ENCODE results near the gene DDX47. TPM values are rescaled to one million over a fixed set of nuclear protein-coding genes. Genes with fewer than 3 reads are reported as not detected.
"Not testable (repeated sequence)": the region's sequence is repeated elsewhere in the genome, so short reads cannot be mapped to it uniquely, and the experiment has no call there.

The DDX47 gene
- total and polyA plus RNA-seq, 4 donors, result 20.2 to 37.2 (median 25.9) TPM

DNA sequence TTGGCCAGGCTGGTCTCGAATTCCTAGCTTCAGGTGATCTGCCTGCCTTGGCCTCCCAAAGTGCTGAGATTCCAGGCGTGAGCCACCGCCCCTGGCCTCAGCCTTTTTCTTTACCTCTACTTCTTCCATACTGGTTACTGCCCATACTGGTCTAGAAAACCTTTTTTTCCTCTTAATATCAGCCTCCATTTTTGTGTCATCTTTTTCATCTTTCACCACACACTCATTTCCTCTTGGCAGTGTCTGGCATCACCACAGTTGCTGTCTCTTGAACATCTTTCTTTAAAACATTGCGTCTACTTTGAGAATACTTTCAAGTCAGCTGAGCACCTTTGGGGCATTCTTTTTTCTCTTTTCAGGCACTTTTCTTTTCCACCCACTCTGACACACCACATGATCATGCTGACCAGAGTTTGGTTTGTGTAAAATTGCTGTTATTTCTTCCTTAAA is 32.7 kb downstream of the DDX47 start:
- Histone ChIP-seq H3K36me3 (ENCODE audit: control insufficient read depth in 4 of 4, insufficient read depth in 3 of 4, low read depth in 1 of 4, low read length in 3 of 4) (no peaks in the 10 kb centered on the region), H3K4me1 (ENCODE audit: control insufficient read depth in 4 of 4, insufficient read depth in 4 of 4, low read length in 3 of 4) (no peaks in the 10 kb centered on the region), H3K27ac (ENCODE audit: low read depth in 1 of 2, low read length in 2 of 2) (no peak overlapping the region), H3K9ac (ENCODE audit: low read depth in 1 of 2, low read length in 2 of 2) (no peak overlapping the region), H3K4me3 (ENCODE audit: low read depth in 1 of 3, low read length in 3 of 3) (no peak overlapping the region), H3K9me3 (ENCODE audit: control insufficient read depth in 4 of 4, low read length in 3 of 4) (no peaks in the 10 kb centered on the region), H3K27me3 (ENCODE audit: control insufficient read depth in 4 of 4, insufficient read depth in 4 of 4, low read length in 3 of 4) (no peaks in the 10 kb centered on the region)
- TF ChIP-seq HNF4A (conservative IDR thresholded peaks at IDR 0.05) (no peak), GABPA (IDR thresholded peaks at IDR 0.05 in 1 of 2, conservative IDR thresholded peaks at IDR 0.05 in 1 of 2) (no peak), RXRA (IDR thresholded peaks at IDR 0.05) (no peak), YY1 (IDR thresholded peaks at IDR 0.05) (no peak)
- TF ChIP-seq, protein P1, sequence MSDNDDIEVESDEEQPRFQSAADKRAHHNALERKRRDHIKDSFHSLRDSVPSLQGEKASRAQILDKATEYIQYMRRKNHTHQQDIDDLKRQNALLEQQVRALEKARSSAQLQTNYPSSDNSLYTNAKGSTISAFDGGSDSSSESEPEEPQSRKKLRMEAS (IDR thresholded peaks at IDR 0.05), result no peak
- TF ChIP-seq, protein P2, sequence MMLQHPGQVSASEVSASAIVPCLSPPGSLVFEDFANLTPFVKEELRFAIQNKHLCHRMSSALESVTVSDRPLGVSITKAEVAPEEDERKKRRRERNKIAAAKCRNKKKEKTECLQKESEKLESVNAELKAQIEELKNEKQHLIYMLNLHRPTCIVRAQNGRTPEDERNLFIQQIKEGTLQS (IDR thresholded peaks at IDR 0.05), result no peak
- WGBS, result 94% methylated on average over 4 of the region's 4 CpGs
- no peak for DNase-seq (ENCODE audit: low spot score)

DNA sequence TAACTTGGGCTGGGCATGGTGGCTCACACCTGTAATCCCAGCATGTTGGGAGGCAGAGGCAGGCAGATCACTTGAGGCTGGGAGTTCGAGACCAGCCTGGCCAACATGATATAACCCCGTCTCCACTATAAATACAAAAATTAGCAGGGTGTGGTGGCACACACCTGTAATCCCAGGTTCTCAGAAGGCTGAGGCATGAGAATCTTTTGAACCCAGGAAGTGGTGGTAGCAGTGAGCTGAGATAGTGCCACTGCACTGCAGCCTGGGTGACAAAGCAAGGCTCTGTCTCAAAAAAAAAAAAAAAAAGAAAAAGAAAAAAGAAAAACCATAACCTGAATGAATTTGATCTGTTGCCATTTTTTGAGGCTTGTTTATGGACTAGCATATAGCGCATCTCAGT is 33.6 kb downstream of the DDX47 start:
- WGBS, result 96% methylated on average over 3 of the region's 3 CpGs
- H3K4me1 ChIP-seq (ENCODE audit: control insufficient read depth in 4 of 4, insufficient read depth in 4 of 4, low read length in 3 of 4); H3K9me3 ChIP-seq (ENCODE audit: control insufficient read depth in 4 of 4, low read length in 3 of 4); DNase-seq (ENCODE audit: low spot score); H3K4me3 ChIP-seq (ENCODE audit: low read depth in 1 of 3, low read length in 3 of 3); H3K9ac ChIP-seq (ENCODE audit: low read depth in 1 of 2, low read length in 2 of 2); H3K27ac ChIP-seq (ENCODE audit: low read depth in 1 of 2, low read length in 2 of 2); H3K36me3 ChIP-seq (ENCODE audit: control insufficient read depth in 4 of 4, insufficient read depth in 3 of 4, low read depth in 1 of 4, low read length in 3 of 4); H3K27me3 ChIP-seq (ENCODE audit: control insufficient read depth in 4 of 4, insufficient read depth in 4 of 4, low read length in 3 of 4): not testable (repeated sequence)

DNA sequence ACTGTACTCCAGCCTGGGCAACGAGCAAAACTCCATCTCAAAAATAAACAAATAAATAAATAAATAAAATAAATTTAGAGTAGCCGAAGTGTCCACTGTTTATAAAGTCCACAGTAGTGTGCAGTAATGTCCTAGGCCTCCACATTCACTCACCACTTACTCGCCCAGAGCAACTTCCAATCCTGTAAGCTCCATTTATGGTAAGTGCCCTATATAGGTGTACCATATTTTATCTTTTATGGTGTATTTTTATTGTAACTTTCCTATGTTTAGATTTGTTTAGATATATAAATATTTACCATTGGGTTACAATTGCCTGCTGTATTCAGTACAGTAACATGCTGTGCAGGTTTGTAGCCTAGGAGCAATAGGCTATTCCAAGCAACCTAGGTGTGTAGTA is 40.3 kb downstream of the DDX47 start:
- Histone ChIP-seq H3K27ac (ENCODE audit: low read depth in 1 of 2, low read length in 2 of 2) (no peak overlapping the region), H3K4me3 (ENCODE audit: low read depth in 1 of 3, low read length in 3 of 3) (no peak overlapping the region), H3K9me3 (ENCODE audit: control insufficient read depth in 4 of 4, low read length in 3 of 4) (no peaks in the 10 kb centered on the region), H3K4me1 (ENCODE audit: control insufficient read depth in 4 of 4, insufficient read depth in 4 of 4, low read length in 3 of 4) (no peaks in the 10 kb centered on the region), H3K36me3 (ENCODE audit: control insufficient read depth in 4 of 4, insufficient read depth in 3 of 4, low read depth in 1 of 4, low read length in 3 of 4) (no peaks in the 10 kb centered on the region), H3K27me3 (ENCODE audit: control insufficient read depth in 4 of 4, insufficient read depth in 4 of 4, low read length in 3 of 4) (no peaks in the 10 kb centered on the region), H3K9ac (ENCODE audit: low read depth in 1 of 2, low read length in 2 of 2) (no peak overlapping the region)
- no peak for DNase-seq (ENCODE audit: low spot score)
- 58% methylated on average over 3 of the region's 3 CpGs for WGBS
- no peak for TF ChIP-seq YY1 (IDR thresholded peaks at IDR 0.05)
- no peak for TF ChIP-seq NR2F2 (IDR thresholded peaks at IDR 0.05)
- TF ChIP-seq, protein P3, sequence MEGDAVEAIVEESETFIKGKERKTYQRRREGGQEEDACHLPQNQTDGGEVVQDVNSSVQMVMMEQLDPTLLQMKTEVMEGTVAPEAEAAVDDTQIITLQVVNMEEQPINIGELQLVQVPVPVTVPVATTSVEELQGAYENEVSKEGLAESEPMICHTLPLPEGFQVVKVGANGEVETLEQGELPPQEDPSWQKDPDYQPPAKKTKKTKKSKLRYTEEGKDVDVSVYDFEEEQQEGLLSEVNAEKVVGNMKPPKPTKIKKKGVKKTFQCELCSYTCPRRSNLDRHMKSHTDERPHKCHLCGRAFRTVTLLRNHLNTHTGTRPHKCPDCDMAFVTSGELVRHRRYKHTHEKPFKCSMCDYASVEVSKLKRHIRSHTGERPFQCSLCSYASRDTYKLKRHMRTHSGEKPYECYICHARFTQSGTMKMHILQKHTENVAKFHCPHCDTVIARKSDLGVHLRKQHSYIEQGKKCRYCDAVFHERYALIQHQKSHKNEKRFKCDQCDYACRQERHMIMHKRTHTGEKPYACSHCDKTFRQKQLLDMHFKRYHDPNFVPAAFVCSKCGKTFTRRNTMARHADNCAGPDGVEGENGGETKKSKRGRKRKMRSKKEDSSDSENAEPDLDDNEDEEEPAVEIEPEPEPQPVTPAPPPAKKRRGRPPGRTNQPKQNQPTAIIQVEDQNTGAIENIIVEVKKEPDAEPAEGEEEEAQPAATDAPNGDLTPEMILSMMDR (IDR thresholded peaks at IDR 0.05; ENCODE audit: low read depth, low read length, missing input control), result no peak
- TF ChIP-seq JUND (IDR thresholded peaks at IDR 0.05), result no peak
- no peak for TF ChIP-seq TAF1 (conservative IDR thresholded peaks at IDR 0.05)
- TF ChIP-seq, protein P4, sequence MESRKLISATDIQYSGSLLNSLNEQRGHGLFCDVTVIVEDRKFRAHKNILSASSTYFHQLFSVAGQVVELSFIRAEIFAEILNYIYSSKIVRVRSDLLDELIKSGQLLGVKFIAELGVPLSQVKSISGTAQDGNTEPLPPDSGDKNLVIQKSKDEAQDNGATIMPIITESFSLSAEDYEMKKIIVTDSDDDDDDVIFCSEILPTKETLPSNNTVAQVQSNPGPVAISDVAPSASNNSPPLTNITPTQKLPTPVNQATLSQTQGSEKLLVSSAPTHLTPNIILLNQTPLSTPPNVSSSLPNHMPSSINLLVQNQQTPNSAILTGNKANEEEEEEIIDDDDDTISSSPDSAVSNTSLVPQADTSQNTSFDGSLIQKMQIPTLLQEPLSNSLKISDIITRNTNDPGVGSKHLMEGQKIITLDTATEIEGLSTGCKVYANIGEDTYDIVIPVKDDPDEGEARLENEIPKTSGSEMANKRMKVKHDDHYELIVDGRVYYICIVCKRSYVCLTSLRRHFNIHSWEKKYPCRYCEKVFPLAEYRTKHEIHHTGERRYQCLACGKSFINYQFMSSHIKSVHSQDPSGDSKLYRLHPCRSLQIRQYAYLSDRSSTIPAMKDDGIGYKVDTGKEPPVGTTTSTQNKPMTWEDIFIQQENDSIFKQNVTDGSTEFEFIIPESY (IDR thresholded peaks at IDR 0.05), result no peak
- TF ChIP-seq, protein P2 (IDR thresholded peaks at IDR 0.05), result no peak
- no peak for TF ChIP-seq SP1 (IDR thresholded peaks at IDR 0.05)
- TF ChIP-seq, protein P1 (IDR thresholded peaks at IDR 0.05), result no peak
- no peak for TF ChIP-seq RAD21 (IDR thresholded peaks at IDR 0.05)
- no peak for TF ChIP-seq FOXA1 (IDR thresholded peaks at IDR 0.05)
